A549 (cell line): Measurements from ENCODE around the gene DHX16. TPM values are rescaled to one million over a fixed set of nuclear protein-coding genes. Genes with fewer than 3 reads are reported as not detected.

Experiments used
- ATAC-seq, 2 experiments: fragments of 200-7000 bp in 1 of 2; fragments of >200 bp in 1 of 2; cut with Nextera tagmentation in 1 of 2; cut with Tn5 transposase in 1 of 2; 3 replicates each; pipeline versions ENCODE4 v1.8.0 to v1.9.1; 2018 to 2020; ENCODE audit warnings: mild to moderate bottlenecking in 1 of 2, moderate library complexity in 1 of 2
- CTCF ChIA-PET: fragments of 300-600 bp; sonication (Branson Sonifier 250); formaldehyde crosslinking; extraction: SDS; loops from one replicate; lab custom pipeline; 2021; ENCODE audit warnings: antibody characterized with exemption, inconsistent platforms; lab: Yijun Ruan, JAX
- POLR2A ChIA-PET: fragments of 350-600 bp; formaldehyde crosslinking; extraction: SDS; loops from one replicate; lab custom pipeline; 2021; ENCODE audit warnings: antibody characterized with exemption, inconsistent platforms; lab: Yijun Ruan, JAX
- DNase-seq, 2 experiments: peaks; one replicate each; pipeline versions ENCODE4 v3.0.0 to v3.0.0-alpha.2; 2011 to 2016; ENCODE audit warnings: low read depth in 1 of 2, low spot score in 1 of 2
- FAIRE-seq: peaks from 2 replicates; lab custom pipeline; 2011; peaks lifted over from hg19 to GRCh38; lab: Jason Lieb, UNC
- H3K27ac ChIP-seq, 2 experiments: fragments of >200 bp; sonication (Bioruptor Twin); formaldehyde crosslinking; 3 replicates each; pipeline ENCODE4 v1.5.1; 2016 to 2017
- H3K4me1 ChIP-seq: fragments of >200 bp; sonication (Bioruptor Twin); formaldehyde crosslinking; 3 replicates; pipeline ENCODE4 v1.6.1; 2016
- H3K4me2 ChIP-seq: fragments of >200 bp; sonication (Bioruptor Twin); formaldehyde crosslinking; 3 replicates; pipeline ENCODE4 v1.6.1; 2016
- H3K4me3 ChIP-seq: fragments of >200 bp; sonication (Bioruptor Twin); formaldehyde crosslinking; 3 replicates; pipeline ENCODE4 v1.5.1; 2016
- H3K9me3 ChIP-seq: fragments of >200 bp; sonication (Bioruptor Twin); formaldehyde crosslinking; 3 replicates; pipeline ENCODE4 v1.6.1; 2016
- CTCF ChIP-seq: fragments of >200 bp; sonication (Bioruptor Twin); formaldehyde crosslinking; IDR thresholded peaks from 3 replicates; pipeline ENCODE4 v1.5.1; 2016
- FOSL2 ChIP-seq, 2 experiments: fragments of 450-650 bp in 1 of 2; fragments of >200 bp in 1 of 2; sonication (Bioruptor Twin) in 1 of 2; formaldehyde crosslinking; IDR thresholded peaks; 2 replicates each; pipeline versions ENCODE4 v1.5.0 to v1.6.1; 2016 to 2020; ENCODE audit warnings: mild to moderate bottlenecking in 1 of 2, moderate library complexity in 1 of 2
- HOXA7 ChIP-seq: fragments of 250-450 bp; sonication (Bioruptor Pico); IDR thresholded peaks from 2 replicates; pipeline ENCODE4 v1.5.0; 2020; ENCODE audit warnings: mild to moderate bottlenecking, moderate library complexity
- HOXB13 ChIP-seq: fragments of 250-450 bp; sonication (Bioruptor Pico); IDR thresholded peaks from 2 replicates; pipeline ENCODE4 v1.5.0; 2020; ENCODE audit warnings: low read depth, mild to moderate bottlenecking, moderate library complexity
- JUNB ChIP-seq: fragments of >200 bp; sonication (Bioruptor Twin); formaldehyde crosslinking; IDR thresholded peaks from 2 replicates; pipeline ENCODE4 v1.6.1; 2016
- MAX ChIP-seq: IDR thresholded peaks from 2 replicates; pipeline ENCODE4 v1.6.1; 2012
- MAZ ChIP-seq: fragments of 150-350 bp; IDR thresholded peaks from 2 replicates; pipeline ENCODE4 v1.6.1; 2014; ENCODE audit warnings: antibody characterized with exemption, low read depth, low read length, borderline replicate concordance
- MYC ChIP-seq: IDR thresholded peaks from 2 replicates; pipeline ENCODE4 v1.6.1; 2012; ENCODE audit warnings: mild to moderate bottlenecking, inconsistent platforms, low read length, improper control_type of control experiment, borderline replicate concordance
- PHF8 ChIP-seq: fragments of 200-600 bp; sonication (generic); IDR thresholded peaks from 2 replicates; pipeline ENCODE4 v1.6.1; 2016; ENCODE audit warnings: low read depth, mild to moderate bottlenecking, antibody characterized with exemption, moderate library complexity, borderline replicate concordance
- RAD21 ChIP-seq, 2 experiments: fragments of >200 bp in 1 of 2; sonication (Bioruptor Twin) in 1 of 2; formaldehyde crosslinking in 1 of 2; IDR thresholded peaks in 1 of 2; conservative IDR thresholded peaks in 1 of 2; 2 replicates in 1 of 2; 3 replicates in 1 of 2; pipeline ENCODE4 v1.6.1; 2012 to 2018; ENCODE audit warnings: inconsistent platforms in 1 of 2
- TFCP2L1 ChIP-seq: fragments of 250-450 bp; sonication (Bioruptor Pico); IDR thresholded peaks from 2 replicates; pipeline ENCODE4 v1.5.0; 2021; ENCODE audit warnings: mild to moderate bottlenecking
- ZFP36 ChIP-seq: fragments of 450-650 bp; IDR thresholded peaks from 2 replicates; pipeline ENCODE4 v1.6.1; 2014; ENCODE audit warnings: borderline replicate concordance; ENCODE audit not compliant: partially characterized antibody
- WGBS: methylation state at CpG from one replicate; pipeline ENCODE4 v1.1.6; 2017; ENCODE audit errors: missing lambda C conversion rate; 5-methylcytosine and 5-hydroxymethylcytosine counted together
- polyA plus RNA-seq, 4 experiments: library from polyadenylated mRNA; depleted of rRNA in 3 of 4; stranded (reverse); fragments of >200 nt; fragmentation: RNase III in 1 of 4; extraction: RNeasy Plus Mini Kit Qiagen cat#74134 plus additional on column Dnase treatment in 1 of 4; gene quantifications; 2 replicates in 3 of 4; 3 replicates in 1 of 4; pipeline ENCODE4 v1.2.3, GENCODE V29; 2011 to 2017

DHX16 gene
- polyA plus RNA-seq, 2 of the 4 experiments (the other 2 are of a cell fraction), result 31.6 TPM

- Histone ChIP-seq H3K4me2 (peak overlapping the region; percentile 79), H3K27ac (peak overlapping the region; percentile 83 to 99), H3K4me3 (peak overlapping the region; percentile 84), H3K4me1 (peaks cover 55% of the 10 kb centered on the region), H3K9me3 (no peaks in the 10 kb centered on the region)
- ATAC-seq (peak; percentile 12 to 26; a peak in 3 of 6 replicates), DNase-seq (no peak), FAIRE-seq (no peak)
- POLR2A ChIA-PET, result interaction anchor here (0.6 to 2.2 kb wide), 7 partner anchors 16 to 427 kb away, joined by 3 to 12 read pairs (median 3); partner anchors contain the start of genes MDC1, PSORS1C1 and TUBB
- CTCF ChIA-PET, result interaction anchor here (0.6 to 6.9 kb wide), 10 partner anchors 10 to 198 kb away, joined by 3 to 84 read pairs (median 5); partner anchors contain the start of genes DHX16 and MDC1
- TF ChIP-seq RAD21 (conservative IDR thresholded peaks at IDR 0.05 in 1 of 2, IDR thresholded peaks at IDR 0.05 in 1 of 2), result no peak
- TF ChIP-seq CTCF, result peak; percentile 10; the same call in 1 of the 3 replicates
- WGBS, result 15% methylated on average over 19 of the region's 22 CpGs
These were observed 15.0 kb upstream of the DHX16 start for GRCh38 chr6:30687659-30688431.

GRCh38 chr6:30686908-30687658 is 14.3 kb upstream of the DHX16 start:
- 0% methylated on average over 8 of the region's 52 CpGs for whole genome bisulfite sequencing
- peaks cover 63% of the 10 kb centered on the region for H3K4me1 ChIP-seq
- CTCF ChIA-PET, result interaction anchor here (0.6 to 6.9 kb wide), 6 partner anchors 9 to 40 kb away, joined by 4 to 84 read pairs (median 6); no protein-coding TSS in a partner anchor
- POLR2A ChIA-PET, result interaction anchor here (0.5 to 2.2 kb wide), 7 partner anchors 17 to 199 kb away, joined by 3 to 12 read pairs (median 3); partner anchors contain the start of genes MDC1 and TUBB
- ATAC-seq, result peak; percentile 51 to 74
- TF ChIP-seq TFCP2L1 (CRISPR knock-in tag) (no peak), PHF8 (0 out of 2 replicates have a peak, but pooled peaks have one; percentile 2), MAX (peak; percentile 70), JUNB (no peak), FOSL2 (IDR thresholded peaks at IDR 0.05) (no peak), FOSL2 (CRISPR knock-in tag; IDR thresholded peaks at IDR 0.05) (peak; percentile 79), CTCF (no peak), HOXB13 (CRISPR knock-in tag) (no peak), HOXA7 (no peak), ZFP36 (peak; percentile 23), MAZ (no peak), MYC (0 out of 2 replicates have a peak, but pooled peaks have one; percentile 27)
- H3K9me3 ChIP-seq, result no peaks in the 10 kb centered on the region
- peak overlapping the region; percentile 79 for H3K4me2 ChIP-seq
- DNase-seq, result peak; percentile 54 to 85
- H3K4me3 ChIP-seq, result peak overlapping the region; percentile 84
- H3K27ac ChIP-seq, result peak overlapping the region; percentile 83 to 99
- FAIRE-seq, result no peak
